C4-2B (cell line): ENCODE measurements around the gene ELOVL6.

Experiments
- CTCF ChIP-seq: fragments of 450-650 bp; conservative IDR thresholded peaks from 2 replicates; pipeline ENCODE4 v1.5.1; 2017; ENCODE audit warnings: mild to moderate bottlenecking
- ZFX ChIP-seq: fragments of 450-650 bp; IDR thresholded peaks from 2 replicates; pipeline ENCODE4 v1.6.1; 2017

GRCh38 chr4:110073053-110073845, 125.2 kb downstream of the ELOVL6 start:
- TF ChIP-seq CTCF (no peak), ZFX (no peak)
